ENCODE data around the gene MOG.

DNA sequence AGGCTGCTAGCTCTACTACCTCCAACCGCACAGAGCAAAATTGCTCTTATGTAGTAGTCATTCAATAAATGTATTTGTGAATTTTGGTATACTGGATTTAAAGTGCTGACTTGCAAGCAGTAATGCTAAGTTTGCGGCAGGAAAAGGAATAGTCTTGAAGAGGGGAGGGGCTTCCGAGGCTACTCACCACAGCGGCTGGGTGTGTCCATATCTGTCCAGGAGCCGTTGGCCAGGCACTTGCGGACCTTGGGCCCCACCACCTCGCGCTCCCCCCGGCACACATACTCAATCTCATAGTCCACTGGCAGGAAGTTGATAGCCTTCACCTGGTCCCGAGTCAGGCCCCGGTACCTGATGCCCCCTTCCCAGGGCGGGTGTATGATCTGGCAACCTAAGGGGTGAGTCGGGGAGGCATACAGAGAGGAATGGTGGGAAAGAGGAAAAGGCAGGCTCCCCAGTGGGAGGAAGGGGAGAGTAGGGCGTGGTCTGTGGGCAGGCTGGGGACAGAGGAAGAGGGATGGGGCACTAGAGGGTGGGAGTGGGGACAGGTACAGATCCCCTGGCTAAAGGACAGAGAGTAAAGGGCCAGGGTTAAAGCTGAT, 25.6 kb upstream of the MOG start:
- TF ChIP-seq, protein P1, sequence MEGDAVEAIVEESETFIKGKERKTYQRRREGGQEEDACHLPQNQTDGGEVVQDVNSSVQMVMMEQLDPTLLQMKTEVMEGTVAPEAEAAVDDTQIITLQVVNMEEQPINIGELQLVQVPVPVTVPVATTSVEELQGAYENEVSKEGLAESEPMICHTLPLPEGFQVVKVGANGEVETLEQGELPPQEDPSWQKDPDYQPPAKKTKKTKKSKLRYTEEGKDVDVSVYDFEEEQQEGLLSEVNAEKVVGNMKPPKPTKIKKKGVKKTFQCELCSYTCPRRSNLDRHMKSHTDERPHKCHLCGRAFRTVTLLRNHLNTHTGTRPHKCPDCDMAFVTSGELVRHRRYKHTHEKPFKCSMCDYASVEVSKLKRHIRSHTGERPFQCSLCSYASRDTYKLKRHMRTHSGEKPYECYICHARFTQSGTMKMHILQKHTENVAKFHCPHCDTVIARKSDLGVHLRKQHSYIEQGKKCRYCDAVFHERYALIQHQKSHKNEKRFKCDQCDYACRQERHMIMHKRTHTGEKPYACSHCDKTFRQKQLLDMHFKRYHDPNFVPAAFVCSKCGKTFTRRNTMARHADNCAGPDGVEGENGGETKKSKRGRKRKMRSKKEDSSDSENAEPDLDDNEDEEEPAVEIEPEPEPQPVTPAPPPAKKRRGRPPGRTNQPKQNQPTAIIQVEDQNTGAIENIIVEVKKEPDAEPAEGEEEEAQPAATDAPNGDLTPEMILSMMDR (IDR thresholded peaks at IDR 0.05; ENCODE audit: low read depth, low read length, poor library complexity, severe bottlenecking) = no peak
- TF ChIP-seq EZH2phosphoT487 (IDR thresholded peaks at IDR 0.05; ENCODE audit: borderline replicate concordance, low read length) = no peak
